HCT116 (cell line): Measurements from ENCODE around the gene SVBP.

ENCODE experiments used
- ELF1 ChIP-seq: IDR thresholded peaks from 2 replicates; pipeline ENCODE4 v1.6.1; 2012; ENCODE audit warnings: low read depth, borderline replicate concordance
- EZH2 ChIP-seq: fragments of 200-600 bp; sonication (generic); IDR thresholded peaks from 2 replicates; pipeline ENCODE4 v1.6.1; 2017; ENCODE audit warnings: antibody characterized with exemption, mixed run types
- POLR2A ChIP-seq: IDR thresholded peaks from 2 replicates; pipeline ENCODE4 v1.7.0; 2011; ENCODE audit warnings: borderline replicate concordance; ENCODE audit not compliant: insufficient read depth, insufficient read length; ENCODE audit errors: extremely low read depth
- SIN3A ChIP-seq: IDR thresholded peaks from 2 replicates; pipeline ENCODE4 v1.6.1; 2012; ENCODE audit warnings: low read depth
- SRF ChIP-seq: IDR thresholded peaks from 2 replicates; pipeline ENCODE4 v1.6.1; 2012; ENCODE audit warnings: low read depth
- YY1 ChIP-seq: IDR thresholded peaks from 2 replicates; pipeline ENCODE4 v1.6.1; 2011; ENCODE audit warnings: low read length, low read depth, moderate library complexity, mild to moderate bottlenecking; ENCODE audit not compliant: insufficient replicate concordance; ENCODE audit errors: extremely low read depth
- TF ChIP-seq, protein P1 (sequence below), 3 experiments: fragments of 200-600 bp in 1 of 3; sonication (generic) in 1 of 3; IDR thresholded peaks in 2 of 3; conservative IDR thresholded peaks in 1 of 3; 2 replicates each; pipeline ENCODE4 v1.5.1; 2012 to 2017; ENCODE audit warnings: low read depth in 2 of 3, low read length in 2 of 3, antibody characterized with exemption in 1 of 3, borderline replicate concordance in 1 of 3, control low read depth in 1 of 3, mild to moderate bottlenecking in 1 of 3, mixed read lengths in 1 of 3, mixed run types in 1 of 3, moderate library complexity in 1 of 3; ENCODE audit not compliant: insufficient read depth in 1 of 3

- TF ChIP-seq YY1 (no peak), POLR2A (no peak), ELF1 (no peak), SRF (no peak), SIN3A (no peak), EZH2 (no peak)
- TF ChIP-seq, protein P1, sequence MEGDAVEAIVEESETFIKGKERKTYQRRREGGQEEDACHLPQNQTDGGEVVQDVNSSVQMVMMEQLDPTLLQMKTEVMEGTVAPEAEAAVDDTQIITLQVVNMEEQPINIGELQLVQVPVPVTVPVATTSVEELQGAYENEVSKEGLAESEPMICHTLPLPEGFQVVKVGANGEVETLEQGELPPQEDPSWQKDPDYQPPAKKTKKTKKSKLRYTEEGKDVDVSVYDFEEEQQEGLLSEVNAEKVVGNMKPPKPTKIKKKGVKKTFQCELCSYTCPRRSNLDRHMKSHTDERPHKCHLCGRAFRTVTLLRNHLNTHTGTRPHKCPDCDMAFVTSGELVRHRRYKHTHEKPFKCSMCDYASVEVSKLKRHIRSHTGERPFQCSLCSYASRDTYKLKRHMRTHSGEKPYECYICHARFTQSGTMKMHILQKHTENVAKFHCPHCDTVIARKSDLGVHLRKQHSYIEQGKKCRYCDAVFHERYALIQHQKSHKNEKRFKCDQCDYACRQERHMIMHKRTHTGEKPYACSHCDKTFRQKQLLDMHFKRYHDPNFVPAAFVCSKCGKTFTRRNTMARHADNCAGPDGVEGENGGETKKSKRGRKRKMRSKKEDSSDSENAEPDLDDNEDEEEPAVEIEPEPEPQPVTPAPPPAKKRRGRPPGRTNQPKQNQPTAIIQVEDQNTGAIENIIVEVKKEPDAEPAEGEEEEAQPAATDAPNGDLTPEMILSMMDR (IDR thresholded peaks at IDR 0.05 in 2 of 3, conservative IDR thresholded peaks at IDR 0.05 in 1 of 3; ENCODE audit: borderline replicate concordance in 1 of 3, insufficient read depth in 1 of 3, low read depth in 2 of 3, low read length in 2 of 3) = no peak
These were observed 59.3 kb downstream of the SVBP start for GRCh38 chr1:42757892-42758275.
